ENCODE measurements around the gene FBXO27. TPM values are rescaled to one million over a fixed set of nuclear protein-coding genes. Genes with fewer than 3 reads are reported as not detected.
"Not testable (repeated sequence)": the region's sequence is repeated elsewhere in the genome, so short reads cannot be mapped to it uniquely, and the experiment has no call there.

The FBXO27 gene
- polyA plus RNA-seq, 1 experiment = 7.0 TPM

DNA sequence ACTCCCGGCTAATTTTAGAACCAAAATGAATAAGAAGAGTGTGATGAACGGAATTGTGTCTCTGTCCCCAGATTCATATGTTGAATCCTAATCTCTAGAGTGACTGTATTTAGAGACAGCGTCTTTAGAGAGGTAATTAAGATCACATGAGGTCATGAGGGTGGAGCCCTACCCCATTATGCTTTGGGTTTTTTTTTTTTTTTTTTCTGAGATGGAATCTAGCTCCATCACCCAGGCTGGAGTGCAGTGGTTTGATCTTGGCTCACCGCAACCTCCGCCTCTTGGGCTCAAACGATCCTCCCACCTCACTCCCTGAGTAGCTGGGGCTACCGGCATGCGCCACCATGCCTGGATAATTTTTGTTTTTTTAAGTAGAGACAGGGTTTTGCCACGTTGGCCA, 27.9 kb downstream of the FBXO27 start:
- ChIA-PET POLR2A (no interaction called here), CTCF (no interaction called here)
- Histone ChIP-seq H3K36me3 (ENCODE audit: control insufficient read depth, insufficient read depth, low read length) (no peaks in the 10 kb centered on the region), H3K4me3 (ENCODE audit: low read depth, low read length) (no peak overlapping the region), H3K27me3 (ENCODE audit: control insufficient read depth, insufficient read depth, low read length) (no peaks in the 10 kb centered on the region)
- TF ChIP-seq, protein P1, sequence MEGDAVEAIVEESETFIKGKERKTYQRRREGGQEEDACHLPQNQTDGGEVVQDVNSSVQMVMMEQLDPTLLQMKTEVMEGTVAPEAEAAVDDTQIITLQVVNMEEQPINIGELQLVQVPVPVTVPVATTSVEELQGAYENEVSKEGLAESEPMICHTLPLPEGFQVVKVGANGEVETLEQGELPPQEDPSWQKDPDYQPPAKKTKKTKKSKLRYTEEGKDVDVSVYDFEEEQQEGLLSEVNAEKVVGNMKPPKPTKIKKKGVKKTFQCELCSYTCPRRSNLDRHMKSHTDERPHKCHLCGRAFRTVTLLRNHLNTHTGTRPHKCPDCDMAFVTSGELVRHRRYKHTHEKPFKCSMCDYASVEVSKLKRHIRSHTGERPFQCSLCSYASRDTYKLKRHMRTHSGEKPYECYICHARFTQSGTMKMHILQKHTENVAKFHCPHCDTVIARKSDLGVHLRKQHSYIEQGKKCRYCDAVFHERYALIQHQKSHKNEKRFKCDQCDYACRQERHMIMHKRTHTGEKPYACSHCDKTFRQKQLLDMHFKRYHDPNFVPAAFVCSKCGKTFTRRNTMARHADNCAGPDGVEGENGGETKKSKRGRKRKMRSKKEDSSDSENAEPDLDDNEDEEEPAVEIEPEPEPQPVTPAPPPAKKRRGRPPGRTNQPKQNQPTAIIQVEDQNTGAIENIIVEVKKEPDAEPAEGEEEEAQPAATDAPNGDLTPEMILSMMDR (IDR thresholded peaks at IDR 0.05; ENCODE audit: insufficient read depth, low read depth, low read length) = no peak
- DNase-seq (ENCODE audit: low read depth) = no peak

DNA sequence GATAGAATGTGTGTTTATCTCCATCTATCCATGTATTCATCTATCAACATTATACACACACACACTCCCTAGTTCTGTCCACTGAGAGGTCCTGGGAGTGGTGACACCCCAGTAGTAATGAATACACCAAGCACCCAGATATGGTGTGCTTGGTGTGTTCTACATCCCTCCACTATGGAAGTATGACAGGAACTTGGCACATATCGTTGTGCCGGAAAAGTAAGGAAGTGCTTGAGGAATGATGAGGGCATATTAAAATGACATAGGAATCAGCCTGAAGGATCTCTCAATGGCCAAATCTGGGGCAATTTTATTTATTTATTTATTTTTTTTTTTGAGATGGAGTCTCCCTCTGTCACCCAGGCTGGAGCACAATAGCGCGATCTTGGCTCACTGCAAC, 28.6 kb downstream of the FBXO27 start:
- H3K36me3 ChIP-seq (ENCODE audit: control insufficient read depth, insufficient read depth, low read length) = no peaks in the 10 kb centered on the region
- POLR2A ChIA-PET = no interaction called here
- no peak overlapping the region for H3K4me3 ChIP-seq (ENCODE audit: low read depth, low read length)
- TF ChIP-seq, protein P1 (IDR thresholded peaks at IDR 0.05; ENCODE audit: insufficient read depth, low read depth, low read length) = no peak
- CTCF ChIA-PET = no interaction called here
- DNase-seq (ENCODE audit: low read depth) = no peak
- no peaks in the 10 kb centered on the region for H3K27me3 ChIP-seq (ENCODE audit: control insufficient read depth, insufficient read depth, low read length)

DNA sequence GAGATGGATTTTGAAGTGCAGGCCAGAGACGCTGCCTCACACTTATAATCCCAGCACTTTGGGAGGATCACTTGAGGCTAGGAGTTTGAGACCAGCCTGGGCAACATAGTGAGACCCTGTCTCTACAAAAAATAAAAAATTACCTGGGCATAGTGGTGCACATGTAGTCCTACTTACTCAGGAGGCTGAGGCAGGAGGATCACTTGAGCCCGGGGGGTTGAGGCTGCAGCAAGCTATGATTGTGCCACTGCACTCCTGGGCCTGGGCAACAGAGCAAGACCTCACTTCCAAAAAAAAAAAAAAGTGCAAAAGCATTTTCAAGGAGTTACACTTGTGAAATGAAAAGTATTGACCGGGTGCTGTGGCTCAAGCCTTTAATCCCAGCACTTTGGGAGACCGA, 29.2 kb downstream of the FBXO27 start:
- H3K36me3 ChIP-seq (ENCODE audit: control insufficient read depth, insufficient read depth, low read length) = no peaks in the 10 kb centered on the region
- no peak for DNase-seq (ENCODE audit: low read depth)
- H3K27me3 ChIP-seq (ENCODE audit: control insufficient read depth, insufficient read depth, low read length) = no peaks in the 10 kb centered on the region
- H3K4me3 ChIP-seq (ENCODE audit: low read depth, low read length) = no peak overlapping the region
- ChIA-PET CTCF (no interaction called here), POLR2A (no interaction called here)
- TF ChIP-seq, protein P1 (IDR thresholded peaks at IDR 0.05; ENCODE audit: insufficient read depth, low read depth, low read length) = no peak

DNA sequence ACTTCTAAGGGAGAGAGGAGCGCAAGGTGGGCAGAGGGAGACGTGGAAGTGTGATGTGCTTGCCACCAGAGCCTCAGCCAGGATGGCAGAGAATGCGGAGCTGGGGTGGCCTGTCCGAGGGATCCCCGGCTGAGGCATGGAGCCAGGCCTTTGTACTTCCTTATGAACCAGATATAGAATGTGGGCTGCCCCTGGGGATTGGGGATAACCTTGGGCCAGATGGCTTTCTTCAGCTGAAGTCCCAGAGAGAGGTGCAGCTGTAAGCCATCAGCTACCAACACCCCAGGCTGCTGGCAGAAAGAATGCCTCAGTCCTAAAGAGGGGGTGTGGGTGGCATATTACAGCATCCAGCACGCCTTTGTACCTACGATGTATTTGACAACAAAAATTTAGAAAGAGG, 31.3 kb downstream of the FBXO27 start:
- Histone ChIP-seq H3K36me3 (ENCODE audit: control insufficient read depth, insufficient read depth, low read length) (no peaks in the 10 kb centered on the region), H3K4me3 (ENCODE audit: low read depth, low read length) (no peak overlapping the region), H3K27me3 (ENCODE audit: control insufficient read depth, insufficient read depth, low read length) (no peaks in the 10 kb centered on the region)
- TF ChIP-seq, protein P1 (IDR thresholded peaks at IDR 0.05; ENCODE audit: insufficient read depth, low read depth, low read length) = no peak
- ChIA-PET POLR2A (no interaction called here), CTCF (interaction anchor here (0.5 kb wide), 1 partner anchor 936 kb away, joined by 3 read pairs; no protein-coding TSS in a partner anchor)
- no peak for DNase-seq (ENCODE audit: low read depth)

DNA sequence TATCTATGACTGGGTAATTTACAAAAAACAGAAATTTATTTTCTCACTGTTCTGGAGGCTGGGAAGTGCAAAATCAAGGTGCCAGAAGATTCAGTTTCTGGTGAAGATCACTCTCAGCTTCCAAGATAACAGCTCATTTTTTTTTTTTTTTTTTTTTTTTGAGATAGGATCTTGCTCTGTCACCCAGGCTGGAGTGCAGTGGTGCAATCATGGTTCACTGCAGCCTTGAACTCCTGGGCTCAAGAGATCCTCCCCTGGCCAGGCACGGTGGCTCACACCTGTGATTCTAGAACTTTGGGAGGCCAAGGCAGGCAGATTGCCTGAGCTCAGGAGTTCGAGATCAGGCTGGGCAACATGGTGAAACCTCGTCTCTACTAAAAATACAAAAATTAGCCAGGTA, 34.8 kb downstream of the FBXO27 start:
- CTCF ChIA-PET = interaction anchor here (0.6 to 1.6 kb wide), 2 partner anchors 14 to 54 kb away, joined by 3 to 4 read pairs; no protein-coding TSS in a partner anchor
- POLR2A ChIA-PET; H3K27me3 ChIP-seq (ENCODE audit: control insufficient read depth, insufficient read depth, low read length); DNase-seq (ENCODE audit: low read depth); H3K4me3 ChIP-seq (ENCODE audit: low read depth, low read length); H3K36me3 ChIP-seq (ENCODE audit: control insufficient read depth, insufficient read depth, low read length): not testable (repeated sequence)

DNA sequence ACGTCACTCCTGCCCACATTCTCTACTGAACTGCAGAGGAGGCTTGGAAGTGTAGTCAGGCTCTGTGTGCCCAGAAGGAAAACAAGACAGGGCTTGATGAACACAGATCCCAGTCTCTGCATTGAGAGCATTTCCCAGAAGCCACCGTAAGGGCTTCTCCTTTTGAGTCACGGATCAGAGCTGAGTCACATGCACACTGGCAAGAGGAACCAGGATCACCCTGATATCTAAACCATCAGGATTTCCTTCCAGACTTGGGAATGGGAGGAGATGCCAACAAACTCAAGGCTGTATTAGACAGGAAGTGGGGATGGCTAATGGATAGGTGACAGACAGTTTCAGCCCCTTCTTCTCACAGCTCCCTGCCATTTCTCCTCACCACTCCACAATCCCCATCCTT, 39.1 kb downstream of the FBXO27 start:
- H3K36me3 ChIP-seq (ENCODE audit: control insufficient read depth, insufficient read depth, low read length) = no peaks in the 10 kb centered on the region
- H3K4me3 ChIP-seq (ENCODE audit: low read depth, low read length) = no peak overlapping the region
- H3K27me3 ChIP-seq (ENCODE audit: control insufficient read depth, insufficient read depth, low read length) = no peaks in the 10 kb centered on the region
- TF ChIP-seq, protein P1 (IDR thresholded peaks at IDR 0.05; ENCODE audit: insufficient read depth, low read depth, low read length) = no peak
- DNase-seq (ENCODE audit: low read depth) = no peak
- ChIA-PET POLR2A (no interaction called here), CTCF (interaction anchor here (0.8 to 1.4 kb wide), 3 partner anchors 14 to 17 kb away, joined by 3 to 5 read pairs (median 4); partner anchors contain the start of gene FBXO17)

Data from BJ (cell line).